ENCODE measurements around the gene NCDN. TPM values are rescaled to one million over a fixed set of nuclear protein-coding genes. Genes with fewer than 3 reads are reported as not detected.

The NCDN gene
- total RNA-seq, 1 donor from 2014 or later, result 28.6 TPM

GRCh38 chr1:35603941-35604340, 46.3 kb downstream of the NCDN start:
- intact Hi-C loops (cut with DNase I), result no loop called here
- DNase-seq (ENCODE audit: low spot score), result no peak
- ATAC-seq, result no peak

- ATAC-seq (no peak), DNase-seq (ENCODE audit: low spot score) (no peak)
- intact Hi-C loops (cut with DNase I), result no loop called here
Observed at GRCh38 chr1:35605071-35605866, 47.7 kb downstream of the NCDN start.

- ATAC-seq (no peak), DNase-seq (ENCODE audit: low spot score) (no peak)
- intact Hi-C loops (cut with DNase I), result no loop called here
Observed at GRCh38 chr1:35605867-35606182, 48.2 kb downstream of the NCDN start.

GRCh38 chr1:35611655-35612054, 54.1 kb downstream of the NCDN start:
- DNase-seq (ENCODE audit: low spot score) (no peak), ATAC-seq (no peak)
- intact Hi-C loops (cut with DNase I), result no loop called here

GRCh38 chr1:35615440-35615839, 57.8 kb downstream of the NCDN start:
- no peak for DNase-seq (ENCODE audit: low spot score)
- intact Hi-C loops (cut with DNase I), result no loop called here
- no peak for ATAC-seq

Other genes with a start within 250 kb of the NCDN start
- 66.9 TPM for gene KIAA0319L, start 396 bp upstream of the NCDN start, total RNA-seq
- 3.4 TPM for gene TFAP2E, start 15.5 kb downstream of the NCDN start, total RNA-seq
- gene PSMB2, start 83.7 kb downstream of the NCDN start, total RNA-seq, result 36.5 TPM
- 20.7 TPM for gene C1orf216, start 161.1 kb downstream of the NCDN start, total RNA-seq
- 0.40 TPM for gene CLSPN, start 212.2 kb downstream of the NCDN start, total RNA-seq